Measurements from ENCODE around the gene RFTN1.

RFTN1 gene

GRCh38 chr3:16463119-16463518, 50.4 kb downstream of the RFTN1 start:
- FAIRE-seq, result no peak

- no peak for FAIRE-seq
Measured at GRCh38 chr3:16462679-16463078, 50.8 kb downstream of the RFTN1 start.

GRCh38 chr3:16461463-16462245, 51.8 kb downstream of the RFTN1 start:
- no peak for FAIRE-seq

GRCh38 chr3:16460886-16461285, 52.6 kb downstream of the RFTN1 start:
- no peak for FAIRE-seq

- no peak for FAIRE-seq
Measured at GRCh38 chr3:16460273-16460672, 53.2 kb downstream of the RFTN1 start.

- FAIRE-seq, result no peak
Measured at GRCh38 chr3:16456784-16457415, 56.6 kb downstream of the RFTN1 start.

GRCh38 chr3:16455966-16456365, 57.5 kb downstream of the RFTN1 start:
- FAIRE-seq, result no peak

DNA sequence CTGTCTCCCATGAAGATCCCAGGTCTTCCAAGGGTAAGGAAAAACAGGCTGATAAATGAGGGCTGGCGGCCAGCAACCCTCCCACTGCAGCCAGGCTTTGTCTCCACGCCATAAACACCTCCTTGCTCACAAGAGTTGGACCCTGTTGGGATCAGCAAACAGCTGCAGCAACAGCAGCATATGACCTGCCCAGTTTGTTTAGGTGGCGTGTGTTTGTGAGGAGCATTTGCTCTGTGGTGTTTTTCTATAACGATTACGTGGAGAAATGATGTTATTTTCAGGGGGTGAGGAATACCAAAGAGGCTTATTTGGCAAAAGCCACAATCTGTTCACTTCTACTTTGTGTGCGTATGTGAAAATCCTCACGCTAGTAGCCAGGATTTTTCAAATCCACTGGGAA, 58.5 kb downstream of the RFTN1 start:
- no peak for FAIRE-seq

GRCh38 chr3:16452261-16452660, 61.2 kb downstream of the RFTN1 start:
- no peak for FAIRE-seq

- FAIRE-seq, result no peak
Measured at GRCh38 chr3:16449369-16449768, 64.1 kb downstream of the RFTN1 start.

DNA sequence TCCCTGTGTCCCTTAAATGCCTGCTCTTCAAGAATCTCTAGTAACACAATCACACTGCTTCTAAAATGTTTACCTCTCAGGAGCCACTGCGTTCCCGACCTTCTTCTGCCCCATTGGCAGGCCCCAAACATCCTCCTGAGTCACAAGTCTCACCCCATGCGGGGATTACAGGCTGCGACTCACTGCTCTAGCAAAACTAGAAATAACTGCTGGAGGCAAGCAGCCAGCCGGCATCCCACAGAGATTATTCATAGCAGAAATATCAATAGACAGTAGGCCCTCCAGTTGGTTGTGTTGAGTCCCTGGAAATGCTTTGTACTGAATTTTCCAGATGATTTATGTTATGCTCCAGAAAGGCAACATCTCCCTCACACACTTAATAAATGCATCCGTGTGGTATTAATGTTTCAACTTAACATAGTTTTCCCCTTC, 64.8 kb downstream of the RFTN1 start:
- FAIRE-seq, result no peak

DNA sequence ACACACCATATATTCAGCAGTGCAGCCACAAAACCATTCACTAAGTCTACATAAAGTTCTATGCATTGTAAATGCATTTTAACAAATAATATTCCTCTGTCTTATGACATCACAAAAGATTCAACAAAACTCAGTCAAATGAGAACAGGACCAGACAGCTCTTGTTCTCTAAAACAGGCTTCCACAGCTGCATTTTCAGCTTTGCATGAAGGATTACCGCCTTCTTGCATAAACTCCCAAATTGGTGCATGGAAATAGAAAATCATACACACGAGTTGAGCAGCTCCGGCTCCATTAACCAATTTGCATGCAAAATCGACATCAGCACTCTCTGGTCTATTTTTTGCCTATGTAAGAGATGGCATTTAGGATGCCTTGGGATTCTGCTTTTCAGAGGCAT, 66.4 kb downstream of the RFTN1 start:
- FAIRE-seq, result no peak

DNA sequence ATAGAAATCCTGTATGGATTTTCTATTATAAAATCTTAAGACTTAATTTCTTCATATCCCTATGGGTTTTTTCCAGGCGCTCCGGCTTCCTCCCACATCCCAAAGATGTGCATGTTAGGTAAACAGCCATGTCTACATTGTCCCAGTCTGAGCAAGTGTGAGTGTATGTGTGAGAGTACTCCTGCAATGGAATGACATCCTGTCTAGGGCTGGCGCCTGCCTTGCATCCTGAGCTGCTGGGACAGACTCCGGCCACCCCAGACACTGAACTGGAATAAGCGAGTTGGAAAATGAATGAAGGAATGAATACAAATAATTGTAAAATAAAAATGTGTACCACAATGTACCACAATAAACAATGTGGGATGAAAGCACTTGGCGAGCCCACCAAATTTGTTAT, 69.2 kb downstream of the RFTN1 start:
- no peak for FAIRE-seq

DNA sequence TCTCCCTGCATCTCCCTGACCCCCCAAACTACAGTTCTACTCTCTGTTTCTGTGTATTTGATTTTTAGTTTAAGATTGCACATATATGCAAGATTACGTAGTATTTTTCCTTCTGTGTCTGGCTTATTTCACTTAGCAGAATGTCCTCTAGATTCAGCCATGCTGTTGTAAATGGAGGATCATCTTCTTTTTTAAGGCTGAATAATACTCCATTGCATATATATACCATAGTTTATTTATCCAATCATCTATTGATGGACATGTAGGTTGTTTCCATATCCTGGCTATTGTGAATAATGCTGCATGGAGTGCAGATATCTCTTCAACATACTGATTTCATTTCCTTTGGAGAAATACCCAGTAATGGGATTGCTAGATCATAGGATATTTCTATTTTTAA, 70.8 kb downstream of the RFTN1 start:
- no peak for FAIRE-seq

DNA sequence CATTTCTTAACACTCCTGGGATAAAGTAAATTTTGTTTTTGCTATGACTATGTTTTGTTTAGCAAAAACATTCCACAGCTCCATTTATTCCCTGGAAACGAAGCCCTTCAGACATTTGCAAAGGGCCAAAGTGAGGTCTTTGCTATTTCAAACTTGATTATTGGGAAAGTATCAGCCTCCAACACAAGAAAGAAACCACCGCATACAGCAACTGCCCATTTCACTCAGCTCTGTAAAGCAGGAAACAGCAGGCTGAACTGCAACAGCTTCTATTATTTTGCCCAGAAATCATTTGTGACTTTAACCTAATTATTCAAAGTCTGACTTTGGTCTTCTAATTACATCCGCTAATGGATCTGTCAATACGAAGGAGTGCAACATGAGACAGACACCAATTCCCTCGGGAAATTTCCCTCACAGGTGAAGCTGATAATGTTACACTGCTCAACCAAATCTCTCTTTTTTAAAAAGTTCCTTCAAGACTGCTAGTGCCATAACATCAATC, 72.1 kb downstream of the RFTN1 start:
- FAIRE-seq, result no peak

DNA sequence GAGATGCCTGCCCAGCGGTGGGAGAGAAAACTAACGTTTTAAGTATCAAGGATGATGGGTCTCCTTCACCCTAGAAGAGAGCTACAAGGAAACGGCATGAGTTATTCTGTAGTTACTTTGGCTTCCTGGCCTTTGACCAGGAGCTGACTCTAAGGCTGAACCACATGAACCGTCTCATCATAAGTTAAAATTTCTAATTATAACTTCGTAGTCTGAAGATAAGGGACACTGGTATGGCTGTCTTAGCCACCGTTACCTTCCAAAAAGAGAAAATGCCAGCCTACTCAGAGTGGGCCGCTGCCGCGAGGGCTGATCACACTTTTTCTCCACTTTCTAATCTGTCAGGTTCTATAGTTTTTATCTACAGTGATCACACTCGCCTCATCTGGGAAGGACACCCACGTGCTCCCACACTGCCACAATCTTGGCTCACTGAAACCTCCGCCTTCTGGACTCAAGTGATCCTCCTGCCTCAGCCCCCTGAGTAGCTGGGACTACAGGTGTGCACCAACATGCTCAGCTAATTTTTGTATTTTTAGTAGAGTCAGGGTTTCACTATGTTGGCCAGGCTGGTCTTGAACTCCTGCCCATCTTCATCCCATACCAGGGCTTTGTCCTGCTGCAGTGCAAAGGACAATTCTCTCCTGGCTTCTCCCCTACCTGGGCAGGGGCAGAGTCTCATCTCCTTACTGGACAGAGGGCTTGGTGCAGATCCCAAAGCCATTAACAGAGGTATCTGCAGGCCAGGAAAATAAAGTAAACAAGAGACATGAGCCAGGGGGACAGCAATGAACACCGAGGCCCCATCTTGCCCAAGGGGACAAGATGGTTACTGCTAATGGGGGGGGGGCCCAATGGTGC, 73.4 kb downstream of the RFTN1 start:
- no peak for FAIRE-seq

DNA sequence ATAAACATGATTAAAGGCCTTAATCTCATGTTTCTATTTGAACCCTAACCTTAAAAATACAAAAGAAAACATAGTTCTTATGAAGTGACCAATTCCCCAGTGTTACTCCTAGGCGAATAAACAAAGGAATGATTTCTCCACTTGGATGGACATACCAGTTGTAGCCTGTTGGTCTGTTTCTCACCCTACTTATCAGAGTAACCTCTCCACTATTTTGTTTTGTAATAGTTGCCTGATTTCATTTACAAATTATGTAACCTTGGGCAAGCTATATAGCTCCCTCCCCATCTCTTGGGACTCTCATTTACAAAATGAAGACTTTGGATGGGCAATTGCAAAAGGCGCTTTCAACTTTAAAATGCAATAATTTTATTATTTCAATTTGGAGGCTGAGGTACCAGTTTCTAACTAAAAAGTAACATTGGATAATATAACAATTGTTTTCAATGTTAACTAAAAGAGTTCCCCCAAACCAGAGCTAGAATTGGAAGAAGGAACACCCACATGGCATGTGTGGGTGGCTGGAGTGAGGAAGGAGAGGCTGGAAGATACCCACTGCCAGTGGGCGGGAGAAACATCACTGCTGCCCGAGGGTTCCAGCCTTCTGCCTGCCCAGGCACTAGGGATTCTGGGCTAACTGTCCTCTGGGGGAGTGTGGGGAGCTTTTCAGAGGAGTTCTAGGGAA, 74.2 kb downstream of the RFTN1 start:
- FAIRE-seq, result no peak

GRCh38 chr3:16437640-16438039, 75.9 kb downstream of the RFTN1 start:
- no peak for FAIRE-seq

DNA sequence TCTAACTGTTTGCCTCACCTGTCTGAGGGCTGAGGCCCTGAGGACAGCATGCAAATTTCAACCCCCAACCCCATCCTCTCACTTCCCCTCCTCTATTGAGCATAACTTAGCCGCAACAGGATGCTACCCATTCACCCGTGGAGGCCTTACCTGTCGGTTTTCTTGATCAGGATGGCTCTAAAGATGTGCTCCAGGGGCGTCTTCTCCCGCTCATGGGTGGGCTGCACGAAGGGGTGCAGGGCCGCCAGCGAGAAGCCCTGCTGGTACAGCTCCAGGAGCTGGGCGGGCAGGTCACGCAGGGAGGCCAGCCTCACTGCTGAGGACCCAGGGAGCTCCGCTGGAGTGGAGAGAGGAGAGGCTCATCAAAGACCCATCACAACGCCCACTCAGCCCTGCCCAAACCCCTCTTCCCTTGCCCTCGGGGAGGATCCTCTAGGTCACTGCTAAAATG, 79.8 kb downstream of the RFTN1 start:
- no peak for FAIRE-seq

DNA sequence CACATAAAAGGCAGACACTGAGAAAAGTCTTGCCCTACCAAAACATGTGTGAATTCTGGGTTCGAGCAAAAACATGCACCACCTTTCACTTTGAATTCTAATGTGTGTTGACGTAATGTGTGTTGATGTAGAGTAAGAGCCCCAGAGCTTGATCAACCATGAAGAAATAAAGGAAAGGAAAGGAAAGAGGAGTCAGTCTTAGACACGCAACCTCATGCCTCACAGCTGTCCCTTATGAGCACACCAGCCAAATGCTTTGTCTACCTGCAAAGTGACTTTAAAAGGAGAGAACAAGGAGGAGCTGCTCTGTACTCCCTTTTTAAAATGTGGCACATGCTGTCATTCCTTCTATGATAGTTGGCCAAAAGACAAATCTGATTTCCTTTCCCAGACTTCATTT, 80.8 kb downstream of the RFTN1 start:
- FAIRE-seq, result no peak

DNA sequence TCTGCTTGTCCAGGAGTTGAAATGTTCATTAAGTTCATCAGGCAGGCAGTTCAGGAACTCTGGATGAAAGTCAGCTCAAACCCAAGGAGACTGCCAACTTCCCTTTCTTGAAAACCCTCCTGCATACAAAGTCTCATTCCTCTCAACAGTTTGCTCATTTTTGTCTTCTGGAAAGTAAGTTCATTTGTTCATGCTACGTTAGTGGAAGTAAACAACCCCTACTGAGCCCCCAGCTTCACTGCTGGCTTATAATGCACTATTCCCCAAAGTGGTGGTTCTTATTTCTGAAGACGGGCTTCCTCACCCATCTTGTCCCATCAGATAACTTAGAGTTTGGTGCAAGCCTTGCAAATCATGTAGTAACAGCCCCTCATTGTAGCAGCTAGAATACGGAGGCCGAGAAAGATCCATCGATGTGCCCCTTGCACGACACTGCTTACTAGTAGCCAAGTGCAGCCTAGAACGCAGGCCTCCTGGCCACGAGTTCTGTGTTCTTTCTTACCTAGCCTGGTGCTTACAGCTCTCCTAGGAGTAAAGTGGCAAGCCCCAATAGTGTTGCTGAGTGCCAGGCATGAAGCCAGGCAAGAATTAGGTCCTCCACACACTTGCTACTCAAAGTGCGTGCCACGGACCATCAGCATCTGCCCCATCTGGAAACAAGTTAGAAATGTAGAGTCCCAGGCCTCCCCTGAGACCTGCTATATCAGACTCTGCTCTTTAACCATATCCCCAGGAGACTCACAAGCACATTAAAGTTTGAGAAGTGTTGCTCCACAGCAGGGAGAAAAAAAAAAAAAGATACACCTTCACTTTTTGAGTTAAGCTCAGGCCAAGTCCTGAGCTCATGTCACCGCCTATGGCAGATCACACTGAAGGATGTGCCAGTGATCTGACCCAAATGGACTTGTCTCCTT, 82.5 kb downstream of the RFTN1 start:
- FAIRE-seq, result no peak

- FAIRE-seq, result no peak
Measured at GRCh38 chr3:16429086-16429485, 84.4 kb downstream of the RFTN1 start.
